HepG2 (cell line): ENCODE data around the gene PDE4C. TPM values are rescaled to one million over a fixed set of nuclear protein-coding genes. Genes with fewer than 3 reads are reported as not detected.

Experiments
- ATAC-seq: fragments of 200-7000 bp; cut with Tn5 transposase; 3 replicates; pipeline ENCODE4 v1.9.1; 2020; ENCODE audit warnings: mild to moderate bottlenecking, moderate library complexity
- BruUV-seq: library from RNA; stranded (reverse); fragments of 400-500 nt; replicated peaks from 2 replicates; lab custom pipeline; 2021; lab: Mats Ljungman, UMichigan
- CTCF ChIA-PET: fragments of 300-600 bp; formaldehyde crosslinking; extraction: SDS; loops from one replicate; lab custom pipeline; 2021; ENCODE audit warnings: low total read pairs, inconsistent platforms, low intra/inter-chr PET ratio; lab: Yijun Ruan, JAX
- POLR2A ChIA-PET: fragments of 350-600 bp; sonication (Branson Sonifier 250); formaldehyde crosslinking; loops from one replicate; lab custom pipeline; 2020; ENCODE audit warnings: antibody characterized with exemption, inconsistent platforms; lab: Yijun Ruan, JAX
- DNase-seq: peaks from one replicate; pipeline ENCODE4 v3.0.0-alpha.2; 2015; ENCODE audit warnings: low spot score
- FAIRE-seq: peaks from 3 replicates; lab custom pipeline; 2011; peaks lifted over from hg19 to GRCh38; lab: Jason Lieb, UNC
- H2AFZ ChIP-seq: one replicate; pipeline ENCODE4 v1.6.1; 2011; ENCODE audit warnings: low read length, inconsistent platforms
- H3K27ac ChIP-seq: fragments of 300-600 bp; 3 replicates; pipeline ENCODE4 v1.8.0; 2011; ENCODE audit warnings: mixed run types, mild to moderate bottlenecking, mixed read lengths, low read length, inconsistent platforms; ENCODE audit not compliant: insufficient read depth; ENCODE audit errors: extremely low read length
- H3K27me3 ChIP-seq, 2 experiments: fragments of 200-600 bp in 1 of 2; 2 replicates in 1 of 2; 3 replicates in 1 of 2; pipeline versions ENCODE4 v1.6.0 to v1.8.0; 2011; ENCODE audit warnings: low read length in 2 of 2, mild to moderate bottlenecking in 2 of 2, moderate library complexity in 2 of 2, inconsistent platforms in 1 of 2; ENCODE audit not compliant: insufficient read depth in 2 of 2, control insufficient read depth in 1 of 2
- H3K36me3 ChIP-seq, 2 experiments: fragments of 200-600 bp in 1 of 2; replicated peaks in 1 of 2; 2 replicates in 1 of 2; 3 replicates in 1 of 2; pipeline versions ENCODE4 v1.5.1 to v1.8.0; 2011; ENCODE audit warnings: low read length in 2 of 2, inconsistent platforms in 1 of 2; ENCODE audit not compliant: insufficient read depth in 2 of 2, control insufficient read depth in 1 of 2
- H3K4me1 ChIP-seq: 2 replicates; pipeline ENCODE4 v1.5.1; 2012; ENCODE audit warnings: low read length, inconsistent platforms; ENCODE audit not compliant: insufficient read depth
- H3K4me2 ChIP-seq: 2 replicates; pipeline ENCODE4 v1.6.0; 2011; ENCODE audit warnings: low read depth, low read length, inconsistent platforms
- H3K4me3 ChIP-seq, 3 experiments: fragments of 200-600 bp in 1 of 3; sonication (generic), shearing (Covaris generic) in 1 of 3; replicated peaks in 1 of 3; 2 replicates each; pipeline ENCODE4 v1.5.1; 2011 to 2016; ENCODE audit warnings: low read length in 3 of 3, inconsistent platforms in 2 of 3, low read depth in 2 of 3, mild to moderate bottlenecking in 2 of 3, control low read depth in 1 of 3, mixed read lengths in 1 of 3; ENCODE audit not compliant: insufficient read depth in 1 of 3
- H3K79me2 ChIP-seq: one replicate; pipeline ENCODE4 v1.6.1; 2011; ENCODE audit warnings: low read length, inconsistent platforms; ENCODE audit not compliant: insufficient read depth
- H3K9ac ChIP-seq: 2 replicates; pipeline ENCODE4 v1.6.0; 2011; ENCODE audit warnings: mild to moderate bottlenecking, low read depth, low read length, inconsistent platforms; ENCODE audit not compliant: insufficient read depth
- H3K9me3 ChIP-seq: 2 replicates; pipeline ENCODE4 v1.5.1; 2012; ENCODE audit warnings: mild to moderate bottlenecking, low read length
- H4K20me1 ChIP-seq: 2 replicates; pipeline ENCODE4 v1.6.0; 2011; ENCODE audit warnings: inconsistent platforms, mild to moderate bottlenecking, low read length, moderate library complexity; ENCODE audit not compliant: insufficient read depth
- ARHGAP35 ChIP-seq: sonication (generic); formaldehyde crosslinking; IDR thresholded peaks from 2 replicates; pipeline ENCODE4 v1.9.0; 2022; ENCODE audit warnings: mild to moderate bottlenecking, inconsistent platforms, moderate library complexity, missing genetic modification reagents, borderline replicate concordance
- ASH2L ChIP-seq: fragments of 300-600, 200-600 bp; sonication (generic); IDR thresholded peaks from 2 replicates; pipeline ENCODE4 v1.7.0; 2017; ENCODE audit warnings: low read depth, mild to moderate bottlenecking, moderate library complexity, mixed read lengths, low read length; ENCODE audit not compliant: insufficient read length
- CBX1 ChIP-seq: IDR thresholded peaks from one replicate; pipeline ENCODE4 v1.6.1; 2016; ENCODE audit warnings: antibody characterized with exemption, low read depth
- CHD2 ChIP-seq: IDR thresholded peaks from 2 replicates; pipeline ENCODE4 v1.6.1; 2011; ENCODE audit warnings: low read depth, low read length, improper control_type of control experiment
- HNF4G ChIP-seq, 2 experiments: sonication (generic) in 1 of 2; formaldehyde crosslinking in 1 of 2; IDR thresholded peaks; 2 replicates each; pipeline versions ENCODE4 v1.4.0 to v1.6.1; 2011 to 2020; ENCODE audit warnings: borderline replicate concordance in 2 of 2, low read depth in 2 of 2, mild to moderate bottlenecking in 2 of 2, low read length in 1 of 2, missing genetic modification reagents in 1 of 2, moderate library complexity in 1 of 2
- KAT8 ChIP-seq: IDR thresholded peaks from 2 replicates; pipeline ENCODE4 v1.6.1; 2016; ENCODE audit warnings: missing genetic modification reagents, missing compliant biosample characterization
- NCOR1 ChIP-seq: fragments of 200-600 bp; sonication (generic); IDR thresholded peaks from 2 replicates; pipeline ENCODE4 v1.7.0; 2017; ENCODE audit warnings: antibody characterized with exemption, low read length, borderline replicate concordance
- POLR2AphosphoS2 ChIP-seq: IDR thresholded peaks from 2 replicates; pipeline ENCODE4 v1.6.1; 2011; ENCODE audit warnings: low read depth, low read length, improper control_type of control experiment
- POLR2AphosphoS5 ChIP-seq: IDR thresholded peaks from 2 replicates; pipeline ENCODE4 v1.6.1; 2012; ENCODE audit warnings: low read depth, low read length
- SP1 ChIP-seq, 2 experiments: fragments of 450-650 bp in 1 of 2; sonication (generic) in 1 of 2; formaldehyde crosslinking in 1 of 2; IDR thresholded peaks; 2 replicates each; pipeline versions ENCODE4 v1.4.0 to v1.6.1; 2016 to 2020; ENCODE audit warnings: missing genetic modification reagents in 1 of 2
- ZMYM3 ChIP-seq: sonication (generic); formaldehyde crosslinking; IDR thresholded peaks from 2 replicates; pipeline ENCODE4 v1.5.1; 2020; ENCODE audit warnings: mild to moderate bottlenecking, missing genetic modification reagents
- WGBS: methylation state at CpG from one replicate; pipeline ENCODE4 v1.1.6; 2017; ENCODE audit warnings: low lambda C conversion rate; 5-methylcytosine and 5-hydroxymethylcytosine counted together
- in situ Hi-C: cut with HindIII; loops from 2 replicates; pipeline ENCODE4 v1.10.0; 2017; ENCODE audit warnings: low pct_unique_long_range_greater_than_20kb; ENCODE audit not compliant: extremely low pct_ligation_motif_present
- intact Hi-C: fragments of 100-400 bp; cut with micrococcal nuclease; formaldehyde crosslinking; loops from one replicate; pipeline ENCODE4 v1.10.0; 2022; ENCODE audit not compliant: unreplicated experiment
- polyA plus RNA-seq, 8 experiments: library from polyadenylated mRNA; depleted of rRNA in 3 of 8; stranded (reverse) in 7 of 8; unstranded in 1 of 8; fragments of >200 nt; fragmentation: Illumina TruSeq in 4 of 8; extraction: Trizol in 4 of 8; gene quantifications; 2 replicates each; pipeline versions ENCODE4 v1.2.1 to v1.2.3, GENCODE V29; 2011 to 2016; ENCODE audit warnings: low read depth in 4 of 8, missing spikeins in 1 of 8, mixed read lengths in 1 of 8; ENCODE audit not compliant: insufficient read depth in 1 of 8
- total RNA-seq, 5 experiments: library from RNA; depleted of rRNA; stranded (reverse); fragments of >200 nt; fragmentation: Illumina TruSeq; extraction: Trizol; gene quantifications; 2 replicates each; pipeline ENCODE4 v1.2.3, GENCODE V29; 2016; ENCODE audit warnings: low read depth in 1 of 5
- TF ChIP-seq, protein P1 (sequence below): sonication (generic); formaldehyde crosslinking; IDR thresholded peaks from 2 replicates; pipeline ENCODE4 v1.4.0; 2020; ENCODE audit warnings: missing genetic modification reagents
- TF ChIP-seq, protein P2 (sequence below): sonication (generic); formaldehyde crosslinking; IDR thresholded peaks from 2 replicates; pipeline ENCODE4 v1.4.0; 2020; ENCODE audit warnings: missing genetic modification reagents
- TF ChIP-seq, protein P3 (sequence below): sonication (generic); formaldehyde crosslinking; IDR thresholded peaks from 2 replicates; pipeline ENCODE4 v1.9.0; 2021; ENCODE audit warnings: missing genetic modification reagents, borderline replicate concordance

Gene PDE4C
- total and polyA plus RNA-seq, 2 of the 13 experiments (the other 11 are each of a cell fraction or from before 2014, with no cell fraction given) = 1.4 to 14.0 TPM

- H3K79me2 ChIP-seq = peaks cover 11% of the 10 kb centered on the region
- TF ChIP-seq ARHGAP35 (CRISPR knock-in tag) (0 out of 2 replicates have a peak, but pooled peaks have one; percentile 17), CBX1 (no peak), NCOR1 (0 out of 2 replicates have a peak, but pooled peaks have one; percentile 36), CHD2 (peak; percentile 65; the same call in 1 of the 2 replicates), ZMYM3 (CRISPR knock-in tag) (peak; percentile 8; the same call in 1 of the 2 replicates), SP1 (IDR thresholded peaks at IDR 0.05) (no peak), SP1 (CRISPR knock-in tag; IDR thresholded peaks at IDR 0.05) (no peak), POLR2AphosphoS5 (0 out of 2 replicates have a peak, but pooled peaks have one; percentile 9), HNF4G (IDR thresholded peaks at IDR 0.05; ENCODE audit: borderline replicate concordance, low read depth, low read length) (peak; percentile 56; the same call in 1 of the 2 replicates), HNF4G (CRISPR knock-in tag; IDR thresholded peaks at IDR 0.05; ENCODE audit: borderline replicate concordance, low read depth) (no peak), ASH2L (peak; percentile 25), POLR2AphosphoS2 (peak; percentile 58; the same call in 1 of the 2 replicates), KAT8 (CRISPR knock-in tag) (no peak)
- TF ChIP-seq, protein P1, sequence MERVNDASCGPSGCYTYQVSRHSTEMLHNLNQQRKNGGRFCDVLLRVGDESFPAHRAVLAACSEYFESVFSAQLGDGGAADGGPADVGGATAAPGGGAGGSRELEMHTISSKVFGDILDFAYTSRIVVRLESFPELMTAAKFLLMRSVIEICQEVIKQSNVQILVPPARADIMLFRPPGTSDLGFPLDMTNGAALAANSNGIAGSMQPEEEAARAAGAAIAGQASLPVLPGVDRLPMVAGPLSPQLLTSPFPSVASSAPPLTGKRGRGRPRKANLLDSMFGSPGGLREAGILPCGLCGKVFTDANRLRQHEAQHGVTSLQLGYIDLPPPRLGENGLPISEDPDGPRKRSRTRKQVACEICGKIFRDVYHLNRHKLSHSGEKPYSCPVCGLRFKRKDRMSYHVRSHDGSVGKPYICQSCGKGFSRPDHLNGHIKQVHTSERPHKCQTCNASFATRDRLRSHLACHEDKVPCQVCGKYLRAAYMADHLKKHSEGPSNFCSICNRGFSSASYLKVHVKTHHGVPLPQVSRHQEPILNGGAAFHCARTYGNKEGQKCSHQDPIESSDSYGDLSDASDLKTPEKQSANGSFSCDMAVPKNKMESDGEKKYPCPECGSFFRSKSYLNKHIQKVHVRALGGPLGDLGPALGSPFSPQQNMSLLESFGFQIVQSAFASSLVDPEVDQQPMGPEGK (CRISPR knock-in tag) = peak; percentile 16; the same call in 1 of the 2 replicates
- TF ChIP-seq, protein P2, sequence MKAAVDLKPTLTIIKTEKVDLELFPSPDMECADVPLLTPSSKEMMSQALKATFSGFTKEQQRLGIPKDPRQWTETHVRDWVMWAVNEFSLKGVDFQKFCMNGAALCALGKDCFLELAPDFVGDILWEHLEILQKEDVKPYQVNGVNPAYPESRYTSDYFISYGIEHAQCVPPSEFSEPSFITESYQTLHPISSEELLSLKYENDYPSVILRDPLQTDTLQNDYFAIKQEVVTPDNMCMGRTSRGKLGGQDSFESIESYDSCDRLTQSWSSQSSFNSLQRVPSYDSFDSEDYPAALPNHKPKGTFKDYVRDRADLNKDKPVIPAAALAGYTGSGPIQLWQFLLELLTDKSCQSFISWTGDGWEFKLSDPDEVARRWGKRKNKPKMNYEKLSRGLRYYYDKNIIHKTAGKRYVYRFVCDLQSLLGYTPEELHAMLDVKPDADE = no peak
- TF ChIP-seq, protein P3, sequence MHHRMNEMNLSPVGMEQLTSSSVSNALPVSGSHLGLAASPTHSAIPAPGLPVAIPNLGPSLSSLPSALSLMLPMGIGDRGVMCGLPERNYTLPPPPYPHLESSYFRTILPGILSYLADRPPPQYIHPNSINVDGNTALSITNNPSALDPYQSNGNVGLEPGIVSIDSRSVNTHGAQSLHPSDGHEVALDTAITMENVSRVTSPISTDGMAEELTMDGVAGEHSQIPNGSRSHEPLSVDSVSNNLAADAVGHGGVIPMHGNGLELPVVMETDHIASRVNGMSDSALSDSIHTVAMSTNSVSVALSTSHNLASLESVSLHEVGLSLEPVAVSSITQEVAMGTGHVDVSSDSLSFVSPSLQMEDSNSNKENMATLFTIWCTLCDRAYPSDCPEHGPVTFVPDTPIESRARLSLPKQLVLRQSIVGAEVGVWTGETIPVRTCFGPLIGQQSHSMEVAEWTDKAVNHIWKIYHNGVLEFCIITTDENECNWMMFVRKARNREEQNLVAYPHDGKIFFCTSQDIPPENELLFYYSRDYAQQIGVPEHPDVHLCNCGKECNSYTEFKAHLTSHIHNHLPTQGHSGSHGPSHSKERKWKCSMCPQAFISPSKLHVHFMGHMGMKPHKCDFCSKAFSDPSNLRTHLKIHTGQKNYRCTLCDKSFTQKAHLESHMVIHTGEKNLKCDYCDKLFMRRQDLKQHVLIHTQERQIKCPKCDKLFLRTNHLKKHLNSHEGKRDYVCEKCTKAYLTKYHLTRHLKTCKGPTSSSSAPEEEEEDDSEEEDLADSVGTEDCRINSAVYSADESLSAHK (CRISPR knock-in tag) = no peak
These were observed 48.1 kb upstream of the PDE4C start, which contains the start of gene IQCN for GRCh38 chr19:18274219-18274780. TSS of gene IQCN (minus strand) at chr19:18274452. CDS start at chr19:18269478, 4,974 bp downstream.

More at GRCh38 chr19:18274219-18274780, 48.1 kb upstream of the PDE4C start, which contains the start of gene IQCN:
- Histone ChIP-seq H3K9me3 (no peaks in the 10 kb centered on the region), H3K4me1 (peaks cover 66% of the 10 kb centered on the region), H3K4me3 (peak within 1 kb of the TSS in 2 of 3 experiments; percentile 23 to 50; a peak in 3 of 6 replicates), H3K9ac (peak within 1 kb of the TSS; percentile 34; the same call in 1 of the 2 replicates), H4K20me1 (peaks cover 27% of the 10 kb centered on the region), H3K27me3 (no peaks in the 10 kb centered on the region), H3K27ac (peak within 1 kb of the TSS; percentile 73), H3K4me2 (peak within 1 kb of the TSS; percentile 78), H3K36me3 (peaks cover 2 to 10% of the 10 kb centered on the region in 2 experiments; a peak in 4 of 5 replicates), H2AFZ (no peak within 1 kb of the TSS)
- BruUV-seq = no TSS peak
- peak; percentile 62 for DNase-seq
- in situ Hi-C loops (loop anchor here (10.0 kb wide), 1 partner anchor 141 kb away; the partner anchor contains the start of gene SSBP4), intact Hi-C loops (no loop called here)
- no peak for FAIRE-seq
- 4% methylated on average over 5 of the region's 9 CpGs for WGBS
- ChIA-PET CTCF (interaction anchor here (0.7 kb wide), 1 partner anchor 62 kb away, joined by 3 read pairs; no protein-coding TSS in a partner anchor), POLR2A (interaction anchor here (0.8 to 3.3 kb wide), 18 partner anchors 12 to 165 kb away, joined by 3 to 23 read pairs (median 6); partner anchors contain the start of genes GDF15 and LSM4)
- peak; percentile 45 for ATAC-seq
